ENCODE results near the gene GFRA1.

GRCh38 chr10:116069856-116070255 is 203.2 kb downstream of the GFRA1 start:
- TF ChIP-seq CTCF (IDR thresholded peaks at IDR 0.05) (no peak), POLR2A (IDR thresholded peaks at IDR 0.05) (no peak)

Measured in Peyer's patch (tissue), 4 donors.